ENCODE measurements around the gene TLL1.

Gene TLL1

DNA sequence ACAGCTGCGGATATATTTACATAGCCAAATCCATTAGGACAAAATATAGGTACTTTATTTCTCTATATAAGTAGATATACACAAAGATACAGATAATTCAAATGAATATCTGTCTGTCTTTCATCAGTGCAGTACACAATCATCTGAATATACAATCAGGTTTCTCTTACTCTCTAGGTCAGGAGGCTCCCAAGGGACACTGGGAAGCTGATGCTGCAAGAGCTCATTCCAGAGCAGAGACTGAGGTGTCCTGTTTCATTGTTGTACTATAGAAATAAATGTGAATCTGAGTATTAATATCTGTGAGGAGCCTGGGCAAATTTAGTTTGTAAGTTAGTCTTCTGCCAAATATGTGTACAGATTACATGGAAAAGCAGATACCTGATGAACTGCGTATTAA is 4.2 kb downstream of the TLL1 start:
- TF ChIP-seq EZH2phosphoT487 (IDR thresholded peaks at IDR 0.05; ENCODE audit: borderline replicate concordance, low read length): no peak
- TF ChIP-seq, protein P1, sequence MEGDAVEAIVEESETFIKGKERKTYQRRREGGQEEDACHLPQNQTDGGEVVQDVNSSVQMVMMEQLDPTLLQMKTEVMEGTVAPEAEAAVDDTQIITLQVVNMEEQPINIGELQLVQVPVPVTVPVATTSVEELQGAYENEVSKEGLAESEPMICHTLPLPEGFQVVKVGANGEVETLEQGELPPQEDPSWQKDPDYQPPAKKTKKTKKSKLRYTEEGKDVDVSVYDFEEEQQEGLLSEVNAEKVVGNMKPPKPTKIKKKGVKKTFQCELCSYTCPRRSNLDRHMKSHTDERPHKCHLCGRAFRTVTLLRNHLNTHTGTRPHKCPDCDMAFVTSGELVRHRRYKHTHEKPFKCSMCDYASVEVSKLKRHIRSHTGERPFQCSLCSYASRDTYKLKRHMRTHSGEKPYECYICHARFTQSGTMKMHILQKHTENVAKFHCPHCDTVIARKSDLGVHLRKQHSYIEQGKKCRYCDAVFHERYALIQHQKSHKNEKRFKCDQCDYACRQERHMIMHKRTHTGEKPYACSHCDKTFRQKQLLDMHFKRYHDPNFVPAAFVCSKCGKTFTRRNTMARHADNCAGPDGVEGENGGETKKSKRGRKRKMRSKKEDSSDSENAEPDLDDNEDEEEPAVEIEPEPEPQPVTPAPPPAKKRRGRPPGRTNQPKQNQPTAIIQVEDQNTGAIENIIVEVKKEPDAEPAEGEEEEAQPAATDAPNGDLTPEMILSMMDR (IDR thresholded peaks at IDR 0.05; ENCODE audit: low read depth, low read length, poor library complexity, severe bottlenecking): no peak

GRCh38 chr4:165879641-165880040 is 6.6 kb downstream of the TLL1 start:
- no peaks in the 10 kb centered on the region for H3K4me1 ChIP-seq (ENCODE audit: control insufficient read depth, low read length)
- H3K4me3 ChIP-seq (ENCODE audit: low read length): no peak overlapping the region
- no peaks in the 10 kb centered on the region for H3K9me2 ChIP-seq (replicated peaks; ENCODE audit: control insufficient read depth, low read length)
- no peak for TF ChIP-seq EZH2phosphoT487 (IDR thresholded peaks at IDR 0.05; ENCODE audit: borderline replicate concordance, low read length)
- TF ChIP-seq, protein P1 (IDR thresholded peaks at IDR 0.05; ENCODE audit: low read depth, low read length, poor library complexity, severe bottlenecking): no peak
- no peaks in the 10 kb centered on the region for H3K9me3 ChIP-seq (ENCODE audit: control insufficient read depth, insufficient read depth, low read length)
- H3F3A ChIP-seq (ENCODE audit: control insufficient read depth, insufficient read depth): no peaks in the 10 kb centered on the region
- H3K27ac ChIP-seq (ENCODE audit: low read depth, low read length): no peak overlapping the region
- H4K20me1 ChIP-seq (ENCODE audit: control insufficient read depth, insufficient read depth, low read depth, low read length): no peaks in the 10 kb centered on the region
- no peaks in the 10 kb centered on the region for H3K79me2 ChIP-seq (ENCODE audit: control insufficient read depth, low read length)
- H3K4me2 ChIP-seq (ENCODE audit: low read length): no peak overlapping the region
- no peaks in the 10 kb centered on the region for H3K27me3 ChIP-seq (ENCODE audit: control insufficient read depth, low read length)
- no peaks in the 10 kb centered on the region for H3K36me3 ChIP-seq (ENCODE audit: control insufficient read depth, low read length)

More for the DNA sequence above, 4.2 kb downstream of the TLL1 start:
- Histone ChIP-seq H3F3A (ENCODE audit: control insufficient read depth, insufficient read depth) (no peaks in the 10 kb centered on the region), H3K79me2 (ENCODE audit: control insufficient read depth, low read length) (no peaks in the 10 kb centered on the region), H3K4me2 (ENCODE audit: low read length) (no peak overlapping the region), H3K4me1 (ENCODE audit: control insufficient read depth, low read length) (no peaks in the 10 kb centered on the region), H3K9me3 (ENCODE audit: control insufficient read depth, insufficient read depth, low read length) (no peaks in the 10 kb centered on the region; the same call in 1 of the 2 replicates), H3K36me3 (ENCODE audit: control insufficient read depth, low read length) (no peaks in the 10 kb centered on the region), H3K27me3 (ENCODE audit: control insufficient read depth, low read length) (no peaks in the 10 kb centered on the region; the same call in 1 of the 2 replicates), H3K4me3 (ENCODE audit: low read length) (no peak overlapping the region), H4K20me1 (ENCODE audit: control insufficient read depth, insufficient read depth, low read depth, low read length) (no peaks in the 10 kb centered on the region), H3K27ac (ENCODE audit: low read depth, low read length) (no peak overlapping the region), H3K9me2 (replicated peaks; ENCODE audit: control insufficient read depth, low read length) (no peaks in the 10 kb centered on the region)

DNA sequence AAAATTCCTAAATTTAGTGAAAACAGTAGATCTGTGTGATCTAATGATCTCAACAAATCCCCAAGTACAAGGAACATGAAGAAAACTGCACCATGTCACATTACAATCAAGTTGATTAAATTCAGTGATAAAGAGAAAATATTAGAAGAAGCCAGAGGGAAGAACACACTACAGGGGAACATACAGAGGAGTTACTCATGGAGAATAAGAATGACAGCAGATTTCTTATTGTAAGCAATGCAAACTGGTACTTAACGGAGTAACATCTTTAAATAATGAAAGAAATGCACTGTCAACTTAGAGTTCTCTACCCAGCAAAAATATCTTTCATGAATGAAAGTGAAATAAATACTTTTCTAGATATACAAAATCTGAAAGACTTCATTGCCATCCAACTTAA is 21.1 kb downstream of the TLL1 start:
- no peaks in the 10 kb centered on the region for H3K9me2 ChIP-seq (replicated peaks; ENCODE audit: control insufficient read depth, low read length)
- no peak overlapping the region for H3K4me3 ChIP-seq (ENCODE audit: low read length)
- no peak overlapping the region for H3K4me2 ChIP-seq (ENCODE audit: low read length)
- no peaks in the 10 kb centered on the region for H3K9me3 ChIP-seq (ENCODE audit: control insufficient read depth, insufficient read depth, low read length)
- H3K79me2 ChIP-seq (ENCODE audit: control insufficient read depth, low read length): no peaks in the 10 kb centered on the region
- no peaks in the 10 kb centered on the region for H3F3A ChIP-seq (ENCODE audit: control insufficient read depth, insufficient read depth)
- no peak for TF ChIP-seq EZH2phosphoT487 (IDR thresholded peaks at IDR 0.05; ENCODE audit: borderline replicate concordance, low read length)
- TF ChIP-seq, protein P1 (IDR thresholded peaks at IDR 0.05; ENCODE audit: low read depth, low read length, poor library complexity, severe bottlenecking): no peak
- H3K36me3 ChIP-seq (ENCODE audit: control insufficient read depth, low read length): no peaks in the 10 kb centered on the region
- no peaks in the 10 kb centered on the region for H3K4me1 ChIP-seq (ENCODE audit: control insufficient read depth, low read length)
- H3K27me3 ChIP-seq (ENCODE audit: control insufficient read depth, low read length): no peaks in the 10 kb centered on the region
- no peak overlapping the region for H3K27ac ChIP-seq (ENCODE audit: low read depth, low read length)
- H4K20me1 ChIP-seq (ENCODE audit: control insufficient read depth, insufficient read depth, low read depth, low read length): no peaks in the 10 kb centered on the region
